HUES48 (cell line): ENCODE results near the gene CTXN1.

ENCODE experiments used
- H3K27ac ChIP-seq: one replicate; pipeline ENCODE4 v1.7.0; 2013; ENCODE audit warnings: low read depth, low read length, inconsistent platforms
- H3K27me3 ChIP-seq: 2 replicates; pipeline ENCODE4 v1.6.1; 2013; ENCODE audit warnings: mild to moderate bottlenecking, low read length; ENCODE audit not compliant: control insufficient read depth, insufficient read depth
- H3K36me3 ChIP-seq: 2 replicates; pipeline ENCODE4 v1.6.1; 2013; ENCODE audit warnings: low read length; ENCODE audit not compliant: control insufficient read depth, insufficient read depth
- H3K4me1 ChIP-seq: 2 replicates; pipeline ENCODE4 v1.6.1; 2013; ENCODE audit warnings: mild to moderate bottlenecking, low read length; ENCODE audit not compliant: control insufficient read depth, insufficient read depth
- H3K4me3 ChIP-seq: 2 replicates; pipeline ENCODE4 v1.5.1; 2013; ENCODE audit warnings: mild to moderate bottlenecking, low read depth, low read length
- H3K9ac ChIP-seq: 2 replicates; pipeline ENCODE4 v1.6.1; 2013; ENCODE audit warnings: mild to moderate bottlenecking, low read depth, low read length, moderate library complexity
- H3K9me3 ChIP-seq: 2 replicates; pipeline ENCODE4 v1.6.1; 2013; ENCODE audit warnings: low read length; ENCODE audit not compliant: control insufficient read depth, insufficient read depth

The CTXN1 gene

GRCh38 chr19:7924241-7924640 is 1.7 kb downstream of the CTXN1 start:
- Histone ChIP-seq H3K9ac (no peak overlapping the region), H3K4me1 (peaks cover 8% of the 10 kb centered on the region; the same call in 1 of the 2 replicates), H3K27ac (no peak overlapping the region)

DNA sequence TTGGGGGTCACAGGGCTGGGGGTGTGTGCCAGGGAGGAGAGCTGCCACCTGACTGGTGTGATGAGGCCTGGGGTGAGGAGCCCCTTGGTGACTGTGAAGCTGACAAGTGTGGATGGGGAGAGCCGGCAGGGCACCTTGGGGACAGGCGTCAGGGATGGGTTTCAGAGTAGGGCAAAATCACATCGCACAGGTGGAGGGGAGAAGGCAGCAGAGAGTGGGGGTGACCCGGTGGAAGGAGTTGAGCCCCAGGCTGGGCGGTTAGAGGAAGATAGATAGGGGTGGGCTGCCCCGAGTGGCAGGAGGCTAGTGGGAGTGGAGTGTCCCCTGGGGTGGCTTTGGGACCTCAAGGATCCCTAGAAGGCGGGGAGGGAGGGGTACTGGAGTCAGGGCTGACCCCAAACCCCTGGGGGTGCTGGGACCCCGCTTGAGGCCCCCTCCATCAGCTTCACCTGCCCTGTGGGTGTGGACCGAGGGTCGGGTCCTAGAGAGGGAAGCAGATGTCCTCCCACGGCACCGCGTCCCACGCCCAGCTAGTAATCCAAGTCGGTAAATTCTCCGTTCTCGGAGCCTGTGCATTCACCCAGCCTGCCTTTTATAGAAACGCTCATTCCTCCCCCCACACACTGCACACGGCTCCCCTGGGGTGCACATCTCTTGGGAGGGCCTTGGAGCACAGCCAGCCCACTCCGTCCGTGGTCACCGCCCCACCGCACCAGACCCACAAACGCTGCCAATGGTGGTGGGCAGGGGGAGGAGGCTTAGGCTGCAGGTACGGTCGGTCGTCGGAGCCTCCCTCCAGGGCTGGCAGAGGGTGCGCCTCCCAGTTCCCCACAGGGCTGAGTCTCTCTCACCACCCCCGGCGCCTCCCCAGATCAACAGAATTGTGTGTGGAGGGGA is 2.4 kb downstream of the CTXN1 start:
- no peak overlapping the region for H3K4me3 ChIP-seq
- peaks cover 11% of the 10 kb centered on the region; the same call in 1 of the 2 replicates for H3K36me3 ChIP-seq
- H3K9ac ChIP-seq, result no peak overlapping the region
- H3K9me3 ChIP-seq, result no peaks in the 10 kb centered on the region
- H3K27ac ChIP-seq, result no peak overlapping the region
- H3K27me3 ChIP-seq, result peaks cover 5% of the 10 kb centered on the region
- 0 out of 2 replicates have a peak, but pooled peaks cover 8% of the 10 kb centered on the region for H3K4me1 ChIP-seq

More at GRCh38 chr19:7924241-7924640, 1.7 kb downstream of the CTXN1 start:
- no peaks in the 10 kb centered on the region for H3K9me3 ChIP-seq
- H3K4me3 ChIP-seq, result no peak overlapping the region
- H3K27me3 ChIP-seq, result no peaks in the 10 kb centered on the region
- peaks cover 13% of the 10 kb centered on the region; the same call in 1 of the 2 replicates for H3K36me3 ChIP-seq

DNA sequence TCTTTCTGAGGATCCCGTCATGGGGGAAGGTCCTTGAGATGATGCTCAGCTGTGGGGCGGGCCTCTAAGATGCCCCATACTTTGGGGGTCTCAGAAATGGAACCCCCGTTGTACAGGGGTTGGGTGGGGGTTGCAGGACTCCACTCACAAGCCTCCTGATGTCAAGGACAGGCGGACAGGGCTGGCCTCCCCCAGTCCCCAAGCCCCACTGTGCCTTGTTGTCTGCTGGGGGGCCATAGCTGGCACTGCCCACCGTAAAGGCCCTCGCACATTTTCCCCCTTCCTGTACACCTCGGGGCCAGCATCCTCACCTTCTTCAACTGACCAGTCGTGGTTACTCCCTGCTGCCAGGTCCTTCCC is 3.1 kb downstream of the CTXN1 start:
- no peak overlapping the region for H3K9ac ChIP-seq
- no peaks in the 10 kb centered on the region for H3K9me3 ChIP-seq
- no peak overlapping the region for H3K27ac ChIP-seq
- peaks cover 12% of the 10 kb centered on the region for H3K27me3 ChIP-seq
- no peak overlapping the region for H3K4me3 ChIP-seq
- H3K4me1 ChIP-seq, result 0 out of 2 replicates have a peak, but pooled peaks cover 8% of the 10 kb centered on the region
- H3K36me3 ChIP-seq, result peaks cover 11% of the 10 kb centered on the region; the same call in 1 of the 2 replicates

GRCh38 chr19:7921967-7922835 is 3.7 kb downstream of the CTXN1 start:
- H3K36me3 ChIP-seq, result peaks cover 11% of the 10 kb centered on the region; the same call in 1 of the 2 replicates
- H3K4me3 ChIP-seq, result no peak overlapping the region
- no peak overlapping the region for H3K27ac ChIP-seq
- 0 out of 2 replicates have a peak, but pooled peaks cover 8% of the 10 kb centered on the region for H3K4me1 ChIP-seq
- H3K27me3 ChIP-seq, result peaks cover 18% of the 10 kb centered on the region
- no peak overlapping the region for H3K9ac ChIP-seq
- no peaks in the 10 kb centered on the region for H3K9me3 ChIP-seq

- H3K9me3 ChIP-seq, result no peaks in the 10 kb centered on the region
- H3K4me1 ChIP-seq, result 0 out of 2 replicates have a peak, but pooled peaks cover 8% of the 10 kb centered on the region
- peak overlapping the region; percentile 16 for H3K27ac ChIP-seq
- H3K4me3 ChIP-seq, result peak overlapping the region; percentile 64
- no peak overlapping the region for H3K9ac ChIP-seq
- H3K27me3 ChIP-seq, result peaks cover 25% of the 10 kb centered on the region
- H3K36me3 ChIP-seq, result peaks cover 11% of the 10 kb centered on the region; the same call in 1 of the 2 replicates
These were observed 4.5 kb downstream of the CTXN1 start for GRCh38 chr19:7921302-7921966.

DNA sequence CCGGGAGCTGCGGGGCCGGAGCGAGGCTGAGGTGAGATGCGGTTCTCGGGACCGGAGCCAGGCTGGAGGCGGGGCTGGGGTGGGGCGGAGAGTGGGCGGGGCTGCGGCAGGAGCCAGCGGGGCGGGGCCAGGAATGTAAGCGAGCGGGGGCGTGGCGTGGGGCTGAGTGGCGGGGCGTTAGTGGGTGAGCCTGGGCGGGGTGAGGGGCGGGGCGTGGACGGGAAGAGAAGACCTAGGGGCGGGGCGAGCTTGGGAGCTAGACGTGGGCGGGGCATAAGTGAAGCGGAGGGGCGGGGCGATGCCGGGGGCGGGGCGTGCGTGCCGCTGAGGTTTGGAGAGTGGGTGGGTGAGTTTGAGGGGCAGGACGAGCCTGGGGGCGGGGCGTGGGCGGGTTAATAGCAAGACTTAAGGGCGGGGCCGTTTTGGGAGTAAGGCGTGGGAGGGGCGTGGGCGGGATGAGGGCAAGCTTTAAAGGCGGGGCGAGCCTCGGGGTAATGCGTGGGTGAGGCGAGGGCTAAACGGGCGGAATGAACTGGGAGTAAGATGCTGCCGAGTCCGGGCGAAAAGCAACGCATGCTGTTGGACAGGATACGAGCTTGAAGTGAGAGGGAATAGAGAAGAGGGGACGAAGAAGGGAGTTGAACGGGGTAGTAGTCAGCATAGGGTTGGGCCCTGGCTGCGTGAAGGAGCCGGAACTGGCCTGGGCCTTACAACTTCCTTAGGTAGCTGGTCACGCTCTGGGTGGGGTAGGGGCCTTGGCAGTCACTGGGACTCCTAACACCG is 5.2 kb downstream of the CTXN1 start:
- peaks cover 32% of the 10 kb centered on the region for H3K27me3 ChIP-seq
- peaks cover 5% of the 10 kb centered on the region; the same call in 1 of the 2 replicates for H3K4me1 ChIP-seq
- H3K9ac ChIP-seq, result peak overlapping the region; percentile 19; the same call in 1 of the 2 replicates
- peak overlapping the region; percentile 69 for H3K4me3 ChIP-seq
- H3K9me3 ChIP-seq, result no peaks in the 10 kb centered on the region
- peak overlapping the region; percentile 82 for H3K27ac ChIP-seq
- H3K36me3 ChIP-seq, result peaks cover 11% of the 10 kb centered on the region; the same call in 1 of the 2 replicates

GRCh38 chr19:7919610-7920518 is 6.1 kb downstream of the CTXN1 start, which contains the start of gene SNAPC2:
TSS of gene SNAPC2 (plus strand) at chr19:7920338. CDS start at chr19:7920367, 29 bp downstream.
- peak within 1 kb of the TSS; percentile 69 for H3K4me3 ChIP-seq
- H3K27ac ChIP-seq, result peak within 1 kb of the TSS; percentile 82
- no peaks in the 10 kb centered on the region for H3K9me3 ChIP-seq
- peak within 1 kb of the TSS; percentile 19; the same call in 1 of the 2 replicates for H3K9ac ChIP-seq
- H3K36me3 ChIP-seq, result peaks cover 11% of the 10 kb centered on the region; the same call in 1 of the 2 replicates
- H3K27me3 ChIP-seq, result peaks cover 41% of the 10 kb centered on the region
- peaks cover 5% of the 10 kb centered on the region; the same call in 1 of the 2 replicates for H3K4me1 ChIP-seq

DNA sequence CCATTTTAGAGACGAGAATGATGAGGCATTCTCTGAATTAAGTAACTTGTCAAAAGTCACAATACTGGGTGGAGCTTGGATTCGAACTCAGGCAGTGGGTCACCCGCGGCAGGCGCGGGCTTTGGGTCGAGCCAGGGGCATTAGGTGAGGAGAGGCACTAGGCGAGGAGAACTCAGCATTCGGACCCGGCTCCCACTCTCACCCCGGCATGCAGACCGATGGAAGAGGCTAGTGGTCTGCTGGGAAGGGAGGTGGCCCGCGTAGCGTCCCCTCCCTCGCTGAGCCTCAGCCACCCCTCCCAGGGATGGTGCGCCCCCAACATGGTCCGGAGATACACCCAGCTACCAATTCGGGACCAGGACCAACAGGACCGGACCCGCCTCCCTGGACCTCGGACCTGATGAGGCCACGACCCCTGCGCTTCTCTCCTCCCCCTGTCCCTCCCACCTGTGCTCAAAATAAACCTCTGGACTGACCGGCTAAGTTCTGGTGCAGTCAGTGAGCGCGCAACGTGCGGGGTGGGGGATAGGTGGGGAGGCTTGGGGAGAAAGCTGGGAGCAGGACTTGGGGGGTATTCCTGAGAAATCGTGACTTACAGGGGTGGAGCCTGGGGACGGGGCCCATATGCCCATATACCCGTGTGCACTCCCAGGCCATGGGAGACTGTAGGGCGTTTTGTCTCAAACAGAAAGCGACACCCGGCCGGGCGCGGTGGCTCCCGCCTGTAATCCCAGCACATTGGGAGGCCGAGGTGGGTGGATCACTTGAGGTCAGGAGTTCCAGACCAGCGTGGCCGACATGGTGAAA is 7.1 kb downstream of the CTXN1 start:
- Histone ChIP-seq H3K9ac (no peak overlapping the region), H3K27ac (no peak overlapping the region), H3K36me3 (peaks cover 11% of the 10 kb centered on the region; the same call in 1 of the 2 replicates), H3K9me3 (no peaks in the 10 kb centered on the region), H3K27me3 (peaks cover 44% of the 10 kb centered on the region), H3K4me3 (no peak overlapping the region), H3K4me1 (peaks cover 5% of the 10 kb centered on the region; the same call in 1 of the 2 replicates)
